Tibial artery (tissue), 4 donors: Measurements from ENCODE around the gene SLC1A7.
A peak's percentile ranks its signal among the peaks of the same experiment; 100 is the strongest.

ENCODE experiments used
- DNase-seq, 2 donors: peaks; one replicate each; pipeline ENCODE4 v3.0.0-alpha.2; 2019
- H3K27ac ChIP-seq, 2 donors: fragments of 200-600 bp; sonication (generic) in 1 of 2; 1 replicate in 1 of 2; 2 replicates in 1 of 2; pipeline ENCODE4 v1.5.1; 2018 to 2019; ENCODE audit warnings: mild to moderate bottlenecking in 1 of 2
- H3K27me3 ChIP-seq, 2 donors: fragments of 200-600 bp; sonication (generic) in 1 of 2; one replicate each; pipeline versions ENCODE4 v1.5.1 to v1.6.0; 2016 to 2019
- H3K36me3 ChIP-seq, 3 donors: fragments of 200-600 bp; sonication (generic) in 2 of 3; one replicate each; pipeline ENCODE4 v1.5.1; 2016 to 2019; ENCODE audit warnings: mild to moderate bottlenecking in 2 of 3
- H3K4me1 ChIP-seq, 4 donors: fragments of 200-600 bp; sonication (generic) in 2 of 4; 1 replicate in 3 of 4; 2 replicates in 1 of 4; pipeline ENCODE4 v1.5.1; 2016 to 2019
- H3K4me3 ChIP-seq, 2 donors: fragments of 200-600 bp; sonication (generic) in 1 of 2; 1 replicate in 1 of 2; 2 replicates in 1 of 2; pipeline ENCODE4 v1.5.1; 2018 to 2019; ENCODE audit warnings: mild to moderate bottlenecking in 2 of 2
- H3K9me3 ChIP-seq, 3 donors: fragments of 200-600 bp; sonication (generic) in 1 of 3; one replicate each; pipeline ENCODE4 v1.5.1; 2016 to 2019
- intact Hi-C: fragments of 100-400 bp; cut with DNase I; formaldehyde crosslinking; loops from one replicate; pipeline ENCODE4 v1.15.0; 2023; ENCODE audit warnings: low total_unique reads
- TF ChIP-seq, protein P1 (sequence below), 2 experiments: fragments of 200-600 bp in 1 of 2; fragments of 450-650 bp in 1 of 2; IDR thresholded peaks; one replicate each; pipeline ENCODE4 v1.5.1; 2017 to 2019; ENCODE audit warnings: antibody characterized with exemption in 2 of 2, mild to moderate bottlenecking in 1 of 2, moderate library complexity in 1 of 2

Gene SLC1A7

DNA sequence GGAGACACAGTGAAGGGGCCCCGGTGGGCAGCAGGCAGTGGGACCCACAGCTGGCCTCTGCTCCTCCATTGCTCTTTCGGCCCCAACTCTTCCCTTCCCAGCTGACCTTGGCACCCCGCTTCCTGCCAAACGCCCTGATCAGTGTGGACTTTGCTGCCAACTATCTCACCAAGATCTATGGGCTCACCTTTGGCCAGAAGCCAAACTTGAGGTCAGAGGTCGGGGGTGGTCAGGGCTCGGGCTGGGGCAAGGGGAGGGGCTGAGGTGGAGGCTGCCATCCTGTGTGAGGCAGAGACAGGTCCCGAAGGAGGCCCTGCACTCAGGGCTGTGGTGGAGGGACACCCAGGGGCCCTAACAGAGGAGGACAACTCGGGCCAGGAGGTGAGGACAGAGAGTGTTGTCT lies 66.7 kb downstream of the SLC1A7 start:
- DNase-seq = peak in 1 of 2 donors; percentile 56
- Histone ChIP-seq H3K36me3 (peaks cover 4 to 34% (median 24%) of the 10 kb centered on the region in 3 donors), H3K4me3 (no peak overlapping the region), H3K4me1 (no peaks in the 10 kb centered on the region), H3K27me3 (no peaks in the 10 kb centered on the region), H3K27ac (no peak overlapping the region), H3K9me3 (no peaks in the 10 kb centered on the region)
- intact Hi-C loops = no loop called here
- TF ChIP-seq, protein P1, sequence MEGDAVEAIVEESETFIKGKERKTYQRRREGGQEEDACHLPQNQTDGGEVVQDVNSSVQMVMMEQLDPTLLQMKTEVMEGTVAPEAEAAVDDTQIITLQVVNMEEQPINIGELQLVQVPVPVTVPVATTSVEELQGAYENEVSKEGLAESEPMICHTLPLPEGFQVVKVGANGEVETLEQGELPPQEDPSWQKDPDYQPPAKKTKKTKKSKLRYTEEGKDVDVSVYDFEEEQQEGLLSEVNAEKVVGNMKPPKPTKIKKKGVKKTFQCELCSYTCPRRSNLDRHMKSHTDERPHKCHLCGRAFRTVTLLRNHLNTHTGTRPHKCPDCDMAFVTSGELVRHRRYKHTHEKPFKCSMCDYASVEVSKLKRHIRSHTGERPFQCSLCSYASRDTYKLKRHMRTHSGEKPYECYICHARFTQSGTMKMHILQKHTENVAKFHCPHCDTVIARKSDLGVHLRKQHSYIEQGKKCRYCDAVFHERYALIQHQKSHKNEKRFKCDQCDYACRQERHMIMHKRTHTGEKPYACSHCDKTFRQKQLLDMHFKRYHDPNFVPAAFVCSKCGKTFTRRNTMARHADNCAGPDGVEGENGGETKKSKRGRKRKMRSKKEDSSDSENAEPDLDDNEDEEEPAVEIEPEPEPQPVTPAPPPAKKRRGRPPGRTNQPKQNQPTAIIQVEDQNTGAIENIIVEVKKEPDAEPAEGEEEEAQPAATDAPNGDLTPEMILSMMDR (IDR thresholded peaks at IDR 0.05) = no peak

DNA sequence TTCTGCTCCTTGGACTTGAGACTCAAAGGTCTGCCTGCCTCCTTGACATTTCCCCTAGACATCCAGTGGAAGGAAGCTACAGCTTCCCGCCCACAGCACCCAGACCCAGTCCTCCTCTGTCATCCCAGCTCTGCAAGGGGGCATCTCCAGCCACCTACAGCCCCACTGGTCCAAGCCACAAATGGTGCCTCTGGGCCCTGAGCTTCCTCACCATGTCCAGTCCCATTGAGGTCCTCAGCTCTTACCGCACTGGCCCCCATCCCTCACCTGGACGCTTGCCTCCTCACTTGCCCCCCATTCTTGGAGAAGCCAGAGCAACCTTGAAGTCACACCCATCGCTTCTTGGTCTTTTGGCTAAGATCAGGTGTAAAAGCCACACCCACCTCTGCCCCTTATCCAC lies 67.2 kb downstream of the SLC1A7 start:
- intact Hi-C loops = no loop called here
- peaks cover 4 to 36% (median 24%) of the 10 kb centered on the region in 3 donors for H3K36me3 ChIP-seq
- TF ChIP-seq, protein P1 (IDR thresholded peaks at IDR 0.05) = no peak
- H3K9me3 ChIP-seq = no peaks in the 10 kb centered on the region
- H3K27me3 ChIP-seq = no peaks in the 10 kb centered on the region
- DNase-seq = peak in 1 of 2 donors; percentile 44
- H3K4me3 ChIP-seq = no peak overlapping the region
- no peak overlapping the region for H3K27ac ChIP-seq
- no peaks in the 10 kb centered on the region for H3K4me1 ChIP-seq

DNA sequence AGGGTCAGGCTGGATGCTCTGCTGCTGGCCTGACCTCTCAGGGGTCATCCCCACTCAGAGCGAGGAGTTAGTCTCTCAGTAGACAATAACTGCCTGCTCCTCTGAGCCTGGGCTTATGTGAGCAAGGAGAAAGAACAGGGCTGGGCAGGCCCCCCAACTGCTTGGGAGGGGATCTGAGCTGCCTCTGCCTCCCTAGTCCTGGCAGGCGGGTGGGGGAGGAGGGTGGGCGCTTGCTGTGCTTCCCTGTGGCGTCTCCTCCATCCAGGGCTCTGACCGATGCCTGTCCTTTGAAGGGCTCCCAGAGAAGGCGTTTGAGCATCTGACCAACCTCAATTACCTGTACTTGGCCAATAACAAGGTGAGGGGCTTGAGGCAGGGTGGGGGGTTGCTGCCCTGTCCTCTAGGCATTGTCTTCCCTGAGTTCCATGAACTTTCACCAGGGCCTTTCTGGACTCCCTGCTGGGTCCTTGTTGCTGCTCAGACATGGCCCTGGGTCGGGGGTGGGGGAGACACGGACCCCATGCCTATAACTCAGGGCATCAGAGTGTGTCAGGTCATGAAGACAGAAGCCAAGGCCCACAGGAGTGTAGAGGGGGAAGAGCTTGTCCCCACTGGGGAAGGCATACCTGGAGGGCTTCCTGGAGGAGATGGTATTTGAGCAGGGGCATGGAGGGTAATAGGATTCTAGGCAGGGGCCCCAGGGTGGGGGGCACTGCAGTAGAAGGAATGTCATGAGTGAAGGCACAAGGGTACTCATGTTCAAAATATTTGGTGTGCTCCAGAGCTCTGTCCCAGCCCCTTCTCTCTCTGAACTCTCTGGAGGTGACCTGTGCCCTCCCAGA lies 67.9 kb downstream of the SLC1A7 start:
- peaks cover 4 to 39% (median 26%) of the 10 kb centered on the region in 3 donors for H3K36me3 ChIP-seq
- no peaks in the 10 kb centered on the region for H3K9me3 ChIP-seq
- intact Hi-C loops = no loop called here
- DNase-seq = peak in 1 of 2 donors; percentile 48
- H3K4me1 ChIP-seq = no peaks in the 10 kb centered on the region
- no peak overlapping the region for H3K4me3 ChIP-seq
- no peak overlapping the region for H3K27ac ChIP-seq
- TF ChIP-seq, protein P1 (IDR thresholded peaks at IDR 0.05) = no peak
- no peaks in the 10 kb centered on the region for H3K27me3 ChIP-seq

DNA sequence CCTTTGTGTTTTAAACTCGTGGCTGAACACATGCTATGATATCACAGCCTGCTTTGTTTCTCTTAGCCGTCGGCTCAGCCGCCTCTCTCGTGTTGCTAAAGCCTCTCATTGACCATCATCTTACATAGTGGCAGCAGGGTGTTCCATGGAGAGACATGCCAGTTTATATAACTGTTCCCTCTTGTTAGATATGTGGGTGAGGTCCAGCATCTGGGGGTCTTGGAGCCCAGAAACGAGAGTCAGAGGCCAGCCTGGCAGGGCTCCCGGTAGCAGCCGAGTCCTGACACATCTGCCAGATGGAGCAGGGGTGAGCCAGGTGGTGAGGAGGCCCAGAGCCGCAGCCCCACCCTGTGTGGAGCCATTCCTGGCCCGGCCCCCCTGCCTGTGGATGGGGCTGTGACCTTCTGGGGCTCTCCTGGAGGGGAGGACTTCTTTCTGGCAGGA lies 68.5 kb downstream of the SLC1A7 start:
- H3K27me3 ChIP-seq = no peaks in the 10 kb centered on the region
- H3K36me3 ChIP-seq = peaks cover 4 to 36% (median 24%) of the 10 kb centered on the region in 3 donors
- H3K27ac ChIP-seq = no peak overlapping the region
- H3K4me3 ChIP-seq = no peak overlapping the region
- H3K4me1 ChIP-seq = no peaks in the 10 kb centered on the region
- peak; percentile 33 to 64 for DNase-seq
- no peaks in the 10 kb centered on the region for H3K9me3 ChIP-seq
- TF ChIP-seq, protein P1 (IDR thresholded peaks at IDR 0.05) = no peak
- intact Hi-C loops = no loop called here

DNA sequence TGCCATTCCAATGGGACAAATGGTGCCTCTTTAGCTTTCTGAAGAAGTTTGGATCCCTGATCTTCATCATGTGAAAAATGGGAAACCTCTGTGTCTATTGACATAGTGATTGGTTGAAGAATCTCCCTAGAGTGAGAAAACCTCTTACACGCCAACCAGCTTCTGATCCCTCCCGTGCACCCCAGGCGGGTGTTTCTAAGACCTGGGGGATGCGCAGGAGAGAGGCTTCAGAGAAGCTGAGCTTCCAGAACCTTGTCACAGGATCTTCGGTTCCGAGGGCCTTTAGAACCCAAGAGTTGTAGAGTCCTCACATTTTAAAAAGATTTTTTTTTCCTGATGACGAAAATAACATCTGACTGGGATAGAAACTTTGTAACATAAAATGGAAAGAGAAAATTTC lies 69.2 kb downstream of the SLC1A7 start:
- intact Hi-C loops = no loop called here
- Histone ChIP-seq H3K36me3 (peaks cover 4 to 30% (median 18%) of the 10 kb centered on the region in 3 donors), H3K4me1 (no peaks in the 10 kb centered on the region), H3K4me3 (no peak overlapping the region), H3K27me3 (no peaks in the 10 kb centered on the region), H3K27ac (no peak overlapping the region), H3K9me3 (no peaks in the 10 kb centered on the region)
- peak in 1 of 2 donors; percentile 5 for DNase-seq
- TF ChIP-seq, protein P1 (IDR thresholded peaks at IDR 0.05) = no peak
